Activated T-cell treated with anti-CD3 and anti-CD28 coated beads for 24 hours (primary cell): ENCODE results near the gene PIGBOS1.
"Not testable (repeated sequence)": the region's sequence is repeated elsewhere in the genome, so short reads cannot be mapped to it uniquely, and the experiment has no call there.

Experiments
- DNase-seq: peaks from one replicate; pipeline ENCODE4 v3.0.0-alpha.2; 2020; ENCODE audit warnings: low read depth

PIGBOS1 gene

GRCh38 chr15:55318588-55319494 is at the start of gene PIGBOS1, which contains the start of gene PIGB:
Gene PIGBOS1, minus strand, starts transcription at chr15:55319123. Its CDS starts 1,331 bp downstream, at chr15:55317792.
Gene PIGB, plus strand, starts transcription at chr15:55319222. Its CDS starts 29 bp downstream, at chr15:55319251.
- DNase-seq: peak; percentile 62

GRCh38 chr15:55366981-55367380 is 48.1 kb upstream of the PIGBOS1 start:
- DNase-seq: no peak

GRCh38 chr15:55362641-55363040 is 43.7 kb upstream of the PIGBOS1 start:
- no peak for DNase-seq

GRCh38 chr15:55361048-55361447 is 42.1 kb upstream of the PIGBOS1 start:
- no peak for DNase-seq

GRCh38 chr15:55360256-55360655 is 41.3 kb upstream of the PIGBOS1 start:
- no peak for DNase-seq

- no peak for DNase-seq
Observed at GRCh38 chr15:55358471-55358870, 39.5 kb upstream of the PIGBOS1 start.

GRCh38 chr15:55357774-55358173 is 38.9 kb upstream of the PIGBOS1 start:
- DNase-seq: no peak

- DNase-seq: no peak
Observed at GRCh38 chr15:55356985-55357585, 38.2 kb upstream of the PIGBOS1 start.

GRCh38 chr15:55353025-55353424 is 34.1 kb upstream of the PIGBOS1 start:
- DNase-seq: no peak

- no peak for DNase-seq
Observed at GRCh38 chr15:55349282-55349681, 30.4 kb upstream of the PIGBOS1 start.

- DNase-seq: no peak
Observed at GRCh38 chr15:55348281-55348778, 29.4 kb upstream of the PIGBOS1 start.

- DNase-seq: no peak
Observed at GRCh38 chr15:55344206-55344605, 25.3 kb upstream of the PIGBOS1 start.

- no peak for DNase-seq
Observed at GRCh38 chr15:55343168-55343567, 24.2 kb upstream of the PIGBOS1 start.

GRCh38 chr15:55337160-55337559 is 18.2 kb upstream of the PIGBOS1 start:
- no peak for DNase-seq

- no peak for DNase-seq
Observed at GRCh38 chr15:55334997-55335396, 16.1 kb upstream of the PIGBOS1 start.

GRCh38 chr15:55334371-55334770 is 15.4 kb upstream of the PIGBOS1 start:
- DNase-seq: no peak

- DNase-seq: no peak
Observed at GRCh38 chr15:55327387-55327786, 8.5 kb upstream of the PIGBOS1 start.

GRCh38 chr15:55322467-55322866 is 3.5 kb upstream of the PIGBOS1 start:
- no peak for DNase-seq

- DNase-seq: no peak
Observed at GRCh38 chr15:55320963-55321362, 2.0 kb upstream of the PIGBOS1 start.

- no peak for DNase-seq
Observed at GRCh38 chr15:55320238-55320550, 1.3 kb upstream of the PIGBOS1 start.

GRCh38 chr15:55319537-55320237 is 764 bp upstream of the PIGBOS1 start:
- DNase-seq: no peak

- not testable (repeated sequence) for DNase-seq
Observed at GRCh38 chr15:55302801-55303200, 16.1 kb downstream of the PIGBOS1 start.

GRCh38 chr15:55297315-55297714 is 21.6 kb downstream of the PIGBOS1 start:
- no peak for DNase-seq
